ENCODE results near the gene RAB43.

DNA sequence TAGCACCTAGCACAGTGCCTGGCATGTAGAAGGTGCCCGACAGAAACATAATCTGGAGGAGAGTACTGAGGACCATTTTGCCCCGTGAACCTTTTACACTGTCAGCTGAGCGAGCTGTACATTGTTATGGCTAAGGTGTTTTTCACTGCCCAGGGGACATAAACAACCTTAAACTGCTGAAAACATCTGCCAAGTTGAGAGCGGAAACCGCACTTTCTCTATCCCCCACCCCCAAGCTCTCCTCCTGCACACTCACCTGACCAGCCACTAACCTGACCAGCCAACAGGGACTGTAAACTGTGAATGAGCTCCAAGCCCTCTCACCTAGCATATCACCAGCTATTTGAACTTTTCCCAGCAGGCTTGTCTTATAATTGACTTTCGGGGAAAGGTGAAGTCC lies 17.6 kb downstream of the RAB43 start:
- TF ChIP-seq, protein P1, sequence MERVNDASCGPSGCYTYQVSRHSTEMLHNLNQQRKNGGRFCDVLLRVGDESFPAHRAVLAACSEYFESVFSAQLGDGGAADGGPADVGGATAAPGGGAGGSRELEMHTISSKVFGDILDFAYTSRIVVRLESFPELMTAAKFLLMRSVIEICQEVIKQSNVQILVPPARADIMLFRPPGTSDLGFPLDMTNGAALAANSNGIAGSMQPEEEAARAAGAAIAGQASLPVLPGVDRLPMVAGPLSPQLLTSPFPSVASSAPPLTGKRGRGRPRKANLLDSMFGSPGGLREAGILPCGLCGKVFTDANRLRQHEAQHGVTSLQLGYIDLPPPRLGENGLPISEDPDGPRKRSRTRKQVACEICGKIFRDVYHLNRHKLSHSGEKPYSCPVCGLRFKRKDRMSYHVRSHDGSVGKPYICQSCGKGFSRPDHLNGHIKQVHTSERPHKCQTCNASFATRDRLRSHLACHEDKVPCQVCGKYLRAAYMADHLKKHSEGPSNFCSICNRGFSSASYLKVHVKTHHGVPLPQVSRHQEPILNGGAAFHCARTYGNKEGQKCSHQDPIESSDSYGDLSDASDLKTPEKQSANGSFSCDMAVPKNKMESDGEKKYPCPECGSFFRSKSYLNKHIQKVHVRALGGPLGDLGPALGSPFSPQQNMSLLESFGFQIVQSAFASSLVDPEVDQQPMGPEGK (CRISPR knock-in tag; IDR thresholded peaks at IDR 0.05; ENCODE audit: borderline replicate concordance) = no peak
- TF ChIP-seq ARNTL (CRISPR knock-in tag; IDR thresholded peaks at IDR 0.05; ENCODE audit: borderline replicate concordance, low read depth) = no peak
- TF ChIP-seq ZNF70 (CRISPR knock-in tag; IDR thresholded peaks at IDR 0.05) = no peak
- no peak for TF ChIP-seq OSR1 (CRISPR knock-in tag; IDR thresholded peaks at IDR 0.05)
- TF ChIP-seq RARB (CRISPR knock-in tag; IDR thresholded peaks at IDR 0.05) = no peak
- no peak for TF ChIP-seq BACH2 (CRISPR knock-in tag; IDR thresholded peaks at IDR 0.05; ENCODE audit: borderline replicate concordance)
- TF ChIP-seq, protein P2, sequence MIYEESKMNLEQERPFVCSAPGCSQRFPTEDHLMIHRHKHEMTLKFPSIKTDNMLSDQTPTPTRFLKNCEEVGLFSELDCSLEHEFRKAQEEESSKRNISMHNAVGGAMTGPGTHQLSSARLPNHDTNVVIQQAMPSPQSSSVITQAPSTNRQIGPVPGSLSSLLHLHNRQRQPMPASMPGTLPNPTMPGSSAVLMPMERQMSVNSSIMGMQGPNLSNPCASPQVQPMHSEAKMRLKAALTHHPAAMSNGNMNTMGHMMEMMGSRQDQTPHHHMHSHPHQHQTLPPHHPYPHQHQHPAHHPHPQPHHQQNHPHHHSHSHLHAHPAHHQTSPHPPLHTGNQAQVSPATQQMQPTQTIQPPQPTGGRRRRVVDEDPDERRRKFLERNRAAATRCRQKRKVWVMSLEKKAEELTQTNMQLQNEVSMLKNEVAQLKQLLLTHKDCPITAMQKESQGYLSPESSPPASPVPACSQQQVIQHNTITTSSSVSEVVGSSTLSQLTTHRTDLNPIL (CRISPR knock-in tag; IDR thresholded peaks at IDR 0.05; ENCODE audit: low read depth) = no peak
- TF ChIP-seq PPARA (CRISPR knock-in tag; IDR thresholded peaks at IDR 0.05; ENCODE audit: borderline replicate concordance) = no peak
- TF ChIP-seq ZFP30 (CRISPR knock-in tag; IDR thresholded peaks at IDR 0.05) = no peak

All from SK-N-SH treated with all-trans-retinoic acid at 6 μM for 48 hours (cell line).